Nephron (organoid): ENCODE data around the gene LGALS4.
A peak's percentile ranks its signal among the peaks of the same experiment; 100 is the strongest.
"Not testable (repeated sequence)": the region's sequence is repeated elsewhere in the genome, so short reads cannot be mapped to it uniquely, and the experiment has no call there.

Experiments
- H3K27ac Mint-ChIP-seq, 3 experiments: 2 replicates each; pipeline ENCODE4 v1.8.0; 2020; ENCODE audit warnings: mixed read lengths in 3 of 3, mild to moderate bottlenecking in 2 of 3, moderate library complexity in 1 of 3
- H3K27me3 Mint-ChIP-seq: 2 replicates; pipeline ENCODE4 v1.8.0; 2021; ENCODE audit warnings: low read depth, mild to moderate bottlenecking, moderate library complexity, mixed read lengths
- H3K36me3 Mint-ChIP-seq: 2 replicates; pipeline ENCODE4 v1.8.0; 2020; ENCODE audit warnings: low read depth, mixed read lengths
- H3K4me1 Mint-ChIP-seq: 2 replicates; pipeline ENCODE4 v1.8.0; 2020; ENCODE audit warnings: mixed read lengths
- H3K4me3 Mint-ChIP-seq, 3 experiments: 2 replicates each; pipeline ENCODE4 v1.8.0; 2020; ENCODE audit warnings: mild to moderate bottlenecking in 3 of 3, mixed read lengths in 3 of 3, moderate library complexity in 2 of 3
- H3K9me3 Mint-ChIP-seq: 2 replicates; pipeline ENCODE4 v1.8.0; 2020; ENCODE audit warnings: mixed read lengths
- CTCF ChIP-seq, 3 experiments: fragments of 200-600 bp; sonication (generic); IDR thresholded peaks; one replicate each; pipeline ENCODE4 v1.5.0; 2021; ENCODE audit warnings: antibody characterized with exemption in 3 of 3; ENCODE audit not compliant: unreplicated experiment in 3 of 3

The LGALS4 gene

DNA sequence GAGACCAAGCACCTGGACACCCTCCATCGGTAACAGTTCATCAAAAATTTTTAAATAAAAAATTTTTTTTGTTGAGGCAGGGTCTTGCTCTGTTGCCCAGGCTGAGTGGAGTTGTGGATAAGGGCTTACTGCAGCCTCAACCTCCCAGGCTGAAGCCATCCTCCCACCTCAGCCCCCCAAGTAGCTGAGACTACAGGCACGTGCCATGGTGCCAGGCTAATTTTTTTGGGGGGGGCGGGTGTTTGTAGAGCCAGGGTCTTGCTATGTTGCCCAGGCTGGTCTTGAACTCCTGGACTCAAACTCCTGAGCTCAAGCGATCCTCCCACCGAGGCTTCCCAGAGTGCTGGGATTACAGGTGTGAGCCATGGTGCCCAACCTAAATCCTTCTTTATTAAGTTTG lies 19.1 kb downstream of the LGALS4 start:
- H3K9me3 Mint-ChIP-seq = no peaks in the 10 kb centered on the region
- H3K36me3 Mint-ChIP-seq = no peaks in the 10 kb centered on the region

GRCh38 chr19:38793177-38793576 lies 19.6 kb downstream of the LGALS4 start:
- H3K9me3 Mint-ChIP-seq = no peaks in the 10 kb centered on the region
- H3K36me3 Mint-ChIP-seq = no peaks in the 10 kb centered on the region
- H3K27me3 Mint-ChIP-seq = peaks cover 3% of the 10 kb centered on the region
- no peak overlapping the region for H3K4me3 Mint-ChIP-seq
- TF ChIP-seq CTCF (IDR thresholded peaks at IDR 0.05; ENCODE audit: unreplicated experiment in 3 of 3) = no peak
- H3K4me1 Mint-ChIP-seq = peaks cover 5% of the 10 kb centered on the region
- H3K27ac Mint-ChIP-seq = peak overlapping the region in 2 of 3 experiments; percentile 11 to 28

More for the DNA sequence above, 19.1 kb downstream of the LGALS4 start:
- H3K27ac Mint-ChIP-seq = no peak overlapping the region
- H3K27me3 Mint-ChIP-seq = peaks cover 3% of the 10 kb centered on the region
- TF ChIP-seq CTCF (IDR thresholded peaks at IDR 0.05; ENCODE audit: unreplicated experiment in 3 of 3) = no peak
- peaks cover 5% of the 10 kb centered on the region for H3K4me1 Mint-ChIP-seq
- H3K4me3 Mint-ChIP-seq = no peak overlapping the region

- Mint-ChIP-seq H3K4me3 (no peak overlapping the region), H3K4me1 (peaks cover 5% of the 10 kb centered on the region), H3K9me3 (no peaks in the 10 kb centered on the region), H3K36me3 (no peaks in the 10 kb centered on the region), H3K27ac (peak overlapping the region in 1 of 3 experiments; percentile 11), H3K27me3 (peaks cover 3% of the 10 kb centered on the region)
- TF ChIP-seq CTCF (IDR thresholded peaks at IDR 0.05; ENCODE audit: unreplicated experiment in 3 of 3) = no peak
Measured at GRCh38 chr19:38792250-38793111, 20.3 kb downstream of the LGALS4 start.

DNA sequence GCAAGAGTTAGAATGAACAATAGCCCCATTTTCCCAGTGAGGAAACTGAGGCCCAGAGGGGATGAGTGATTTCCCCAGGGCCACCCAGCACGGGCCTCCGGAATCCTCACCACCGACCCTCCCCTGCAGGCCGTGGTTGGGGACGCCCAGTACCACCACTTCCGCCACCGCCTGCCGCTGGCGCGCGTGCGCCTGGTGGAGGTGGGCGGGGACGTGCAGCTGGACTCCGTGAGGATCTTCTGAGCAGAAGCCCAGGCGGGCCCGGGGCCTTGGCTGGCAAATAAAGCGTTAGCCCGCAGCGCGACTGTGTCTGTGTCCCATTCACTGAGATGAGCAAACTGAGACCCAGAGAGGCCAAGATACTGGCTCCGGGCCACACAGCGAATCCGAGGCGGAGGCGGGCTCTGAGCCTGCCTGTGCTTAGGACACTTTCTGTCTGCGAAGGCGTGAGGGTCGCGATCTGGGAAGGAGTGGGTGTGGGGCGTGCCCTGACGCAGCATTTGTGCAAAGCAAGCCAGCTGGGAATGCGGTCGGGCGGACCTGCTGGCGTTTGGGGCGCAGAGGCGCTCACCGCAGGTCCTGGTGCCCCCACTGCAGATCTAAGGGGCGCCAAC lies 21.2 kb downstream of the LGALS4 start:
- not testable (repeated sequence) for H3K27ac Mint-ChIP-seq, H3K27me3 Mint-ChIP-seq, H3K4me3 Mint-ChIP-seq, H3K4me1 Mint-ChIP-seq, H3K36me3 Mint-ChIP-seq, H3K9me3 Mint-ChIP-seq

- not testable (repeated sequence) for H3K4me1 Mint-ChIP-seq, H3K36me3 Mint-ChIP-seq, H3K27ac Mint-ChIP-seq, H3K9me3 Mint-ChIP-seq, H3K4me3 Mint-ChIP-seq, H3K27me3 Mint-ChIP-seq
Measured at GRCh38 chr19:38790507-38791403, 22.0 kb downstream of the LGALS4 start.

- Mint-ChIP-seq H3K9me3 (no peaks in the 10 kb centered on the region), H3K36me3 (no peaks in the 10 kb centered on the region), H3K27me3 (no peaks in the 10 kb centered on the region), H3K4me1 (peaks cover 10% of the 10 kb centered on the region), H3K27ac (peak within 1 kb of the TSS in 1 of 3 experiments; percentile 59), H3K4me3 (peak within 1 kb of the TSS in 1 of 3 experiments; percentile 2)
- no peak for TF ChIP-seq CTCF (IDR thresholded peaks at IDR 0.05; ENCODE audit: unreplicated experiment in 3 of 3)
Measured at GRCh38 chr19:38788478-38789243, 24.1 kb downstream of the LGALS4 start, which contains the start of gene LGALS7B. LGALS7B (plus strand) TSS chr19:38789200; CDS start chr19:38789227, 27 bp downstream.
